GM12865 (cell line): Measurements from ENCODE around the gene BABAM2.

Experiments used
- DNase-seq: peaks from one replicate; pipeline ENCODE4 v3.0.0; 2010; ENCODE audit warnings: low read depth
- H3K4me3 ChIP-seq: 2 replicates; pipeline ENCODE4 v1.5.1; 2011; ENCODE audit warnings: mild to moderate bottlenecking, low read depth, low read length, control low read depth
- CTCF ChIP-seq: IDR thresholded peaks from 2 replicates; pipeline ENCODE4 v1.5.1; 2011; ENCODE audit warnings: low read length, control low read depth, low read depth, inconsistent platforms; ENCODE audit not compliant: insufficient read depth; ENCODE audit errors: missing control alignments

BABAM2 gene

GRCh38 chr2:28134857-28135256 lies 244.3 kb downstream of the BABAM2 start:
- no peak for DNase-seq
- no peak for TF ChIP-seq CTCF
- no peak overlapping the region for H3K4me3 ChIP-seq

GRCh38 chr2:28135324-28135723 lies 244.8 kb downstream of the BABAM2 start:
- no peak for DNase-seq
- TF ChIP-seq CTCF, result no peak
- no peak overlapping the region for H3K4me3 ChIP-seq

- H3K4me3 ChIP-seq, result no peak overlapping the region
- no peak for TF ChIP-seq CTCF
- no peak for DNase-seq
These were observed 245.3 kb downstream of the BABAM2 start for GRCh38 chr2:28135799-28136198.

- no peak for DNase-seq
- TF ChIP-seq CTCF, result no peak
- H3K4me3 ChIP-seq, result no peak overlapping the region
These were observed 246.0 kb downstream of the BABAM2 start for GRCh38 chr2:28136556-28136955.

- H3K4me3 ChIP-seq, result no peak overlapping the region
- DNase-seq, result no peak
- TF ChIP-seq CTCF, result no peak
These were observed 246.7 kb downstream of the BABAM2 start for GRCh38 chr2:28137221-28137620.

- no peak for DNase-seq
- no peak overlapping the region for H3K4me3 ChIP-seq
- TF ChIP-seq CTCF, result no peak
These were observed 251.9 kb downstream of the BABAM2 start for GRCh38 chr2:28142386-28142785.

GRCh38 chr2:28148000-28148399 lies 257.5 kb downstream of the BABAM2 start:
- TF ChIP-seq CTCF, result no peak
- DNase-seq, result no peak
- H3K4me3 ChIP-seq, result no peak overlapping the region
